ENCODE measurements around the gene PYHIN1.
A peak's percentile ranks its signal among the peaks of the same experiment; 100 is the strongest.

Gene PYHIN1

GRCh38 chr1:159012495-159012894 is 81.1 kb downstream of the PYHIN1 start:
- Histone ChIP-seq H3K9me3 (ENCODE audit: control insufficient read depth, insufficient read depth, low read length) (no peaks in the 10 kb centered on the region), H3K4me1 (ENCODE audit: control insufficient read depth, insufficient read depth, low read length) (peaks cover 12% of the 10 kb centered on the region), H3K27ac (ENCODE audit: low read depth, low read length) (no peak overlapping the region), H3K36me3 (ENCODE audit: control insufficient read depth, insufficient read depth, low read length) (no peaks in the 10 kb centered on the region), H3K9ac (ENCODE audit: low read depth, low read length) (no peak overlapping the region), H3K4me3 (ENCODE audit: low read depth, low read length) (no peak overlapping the region), H3K27me3 (ENCODE audit: control insufficient read depth, insufficient read depth, low read length) (peaks cover 16% of the 10 kb centered on the region; the same call in 1 of the 2 replicates)

GRCh38 chr1:159014003-159014571 is 82.7 kb downstream of the PYHIN1 start:
- Histone ChIP-seq H3K27ac (ENCODE audit: low read depth, low read length) (no peak overlapping the region), H3K27me3 (ENCODE audit: control insufficient read depth, insufficient read depth, low read length) (peaks cover 3% of the 10 kb centered on the region; the same call in 1 of the 2 replicates), H3K9me3 (ENCODE audit: control insufficient read depth, insufficient read depth, low read length) (no peaks in the 10 kb centered on the region), H3K4me3 (ENCODE audit: low read depth, low read length) (no peak overlapping the region), H3K4me1 (ENCODE audit: control insufficient read depth, insufficient read depth, low read length) (peaks cover 6% of the 10 kb centered on the region), H3K36me3 (ENCODE audit: control insufficient read depth, insufficient read depth, low read length) (no peaks in the 10 kb centered on the region), H3K9ac (ENCODE audit: low read depth, low read length) (no peak overlapping the region)

- no peak overlapping the region for H3K4me3 ChIP-seq (ENCODE audit: low read depth, low read length)
- H3K9ac ChIP-seq (ENCODE audit: low read depth, low read length), result no peak overlapping the region
- peaks cover 2% of the 10 kb centered on the region for H3K4me1 ChIP-seq (ENCODE audit: control insufficient read depth, insufficient read depth, low read length)
- no peaks in the 10 kb centered on the region for H3K36me3 ChIP-seq (ENCODE audit: control insufficient read depth, insufficient read depth, low read length)
- peaks cover 3% of the 10 kb centered on the region; the same call in 1 of the 2 replicates for H3K27me3 ChIP-seq (ENCODE audit: control insufficient read depth, insufficient read depth, low read length)
- no peak overlapping the region for H3K27ac ChIP-seq (ENCODE audit: low read depth, low read length)
- H3K9me3 ChIP-seq (ENCODE audit: control insufficient read depth, insufficient read depth, low read length), result no peaks in the 10 kb centered on the region
Measured at GRCh38 chr1:159014851-159015250, 83.5 kb downstream of the PYHIN1 start.

DNA sequence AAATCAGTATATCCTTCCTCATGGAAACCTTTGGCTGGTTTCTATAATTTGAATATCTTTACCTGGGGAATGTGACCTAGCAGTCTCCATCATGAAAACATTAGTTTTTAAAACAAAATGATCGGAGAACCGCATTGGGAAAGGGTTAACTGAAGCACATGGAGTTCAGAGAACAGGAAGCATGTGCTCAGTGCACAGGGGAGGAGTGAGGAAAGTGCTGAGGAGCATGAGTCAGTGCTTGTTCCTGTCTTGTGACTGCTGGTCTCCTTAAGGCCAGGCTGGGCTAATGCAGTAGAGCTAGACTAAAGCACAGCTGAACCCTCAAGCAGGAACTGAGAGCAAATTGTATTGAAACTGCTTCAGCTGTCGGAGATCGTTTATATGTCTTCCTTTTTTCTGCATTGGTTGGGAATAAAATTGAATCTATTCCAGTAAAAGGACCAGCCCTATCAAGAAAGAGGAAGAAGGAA is 84.1 kb downstream of the PYHIN1 start:
- no peaks in the 10 kb centered on the region for H3K4me1 ChIP-seq (ENCODE audit: control insufficient read depth, insufficient read depth, low read length)

DNA sequence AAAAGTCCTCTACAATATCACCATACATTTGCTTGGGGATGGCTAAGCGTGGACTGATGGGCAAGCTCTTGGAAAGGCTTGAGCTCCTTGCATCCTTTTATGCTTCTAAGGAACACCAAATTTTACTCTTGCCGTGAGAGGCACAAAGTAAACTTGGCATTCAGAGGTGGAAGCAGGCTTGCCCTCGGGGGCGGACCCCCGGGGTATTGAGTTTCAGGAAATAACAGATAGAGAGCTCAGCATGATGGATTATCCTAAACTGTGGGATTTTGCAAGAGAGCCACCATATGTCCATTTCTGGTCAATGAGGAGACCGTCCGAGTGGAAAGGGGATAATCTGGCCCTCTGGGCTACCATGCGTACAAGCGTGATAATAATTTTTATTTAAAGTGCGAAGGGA is 92.4 kb downstream of the PYHIN1 start:
- H3K4me3 ChIP-seq (ENCODE audit: low read depth, low read length), result no peak overlapping the region
- H3K9ac ChIP-seq (ENCODE audit: low read depth, low read length), result no peak overlapping the region
- H3K36me3 ChIP-seq (ENCODE audit: control insufficient read depth, insufficient read depth, low read length), result no peaks in the 10 kb centered on the region
- H3K4me1 ChIP-seq (ENCODE audit: control insufficient read depth, insufficient read depth, low read length), result peaks cover 13% of the 10 kb centered on the region
- peak overlapping the region; percentile 12 for H3K27ac ChIP-seq (ENCODE audit: low read depth, low read length)
- no peaks in the 10 kb centered on the region for H3K27me3 ChIP-seq (ENCODE audit: control insufficient read depth, insufficient read depth, low read length)
- H3K9me3 ChIP-seq (ENCODE audit: control insufficient read depth, insufficient read depth, low read length), result no peaks in the 10 kb centered on the region

More for the DNA sequence above, 84.1 kb downstream of the PYHIN1 start:
- Histone ChIP-seq H3K4me3 (ENCODE audit: low read depth, low read length) (no peak overlapping the region), H3K27ac (ENCODE audit: low read depth, low read length) (no peak overlapping the region), H3K27me3 (ENCODE audit: control insufficient read depth, insufficient read depth, low read length) (peaks cover 3% of the 10 kb centered on the region; the same call in 1 of the 2 replicates), H3K9me3 (ENCODE audit: control insufficient read depth, insufficient read depth, low read length) (no peaks in the 10 kb centered on the region), H3K9ac (ENCODE audit: low read depth, low read length) (no peak overlapping the region), H3K36me3 (ENCODE audit: control insufficient read depth, insufficient read depth, low read length) (no peaks in the 10 kb centered on the region)

- Histone ChIP-seq H3K27ac (ENCODE audit: low read depth, low read length) (no peak overlapping the region), H3K36me3 (ENCODE audit: control insufficient read depth, insufficient read depth, low read length) (no peaks in the 10 kb centered on the region), H3K27me3 (ENCODE audit: control insufficient read depth, insufficient read depth, low read length) (no peaks in the 10 kb centered on the region), H3K9me3 (ENCODE audit: control insufficient read depth, insufficient read depth, low read length) (no peaks in the 10 kb centered on the region), H3K9ac (ENCODE audit: low read depth, low read length) (no peak overlapping the region), H3K4me1 (ENCODE audit: control insufficient read depth, insufficient read depth, low read length) (peaks cover 13% of the 10 kb centered on the region), H3K4me3 (ENCODE audit: low read depth, low read length) (no peak overlapping the region)
Measured at GRCh38 chr1:159025043-159025442, 93.7 kb downstream of the PYHIN1 start.

Data from HUES48 (cell line).